GM18508 (cell line): Measurements from ENCODE around the gene TMPRSS11E.
"Not testable (repeated sequence)": the region's sequence is repeated elsewhere in the genome, so short reads cannot be mapped to it uniquely, and the experiment has no call there.

Experiments used
- ATAC-seq: cut with Tn5 transposase; IDR thresholded peaks from one replicate; pipeline ENCODE4 v1.9.1; 2021; ENCODE audit warnings: moderate number of reproducible peaks; ENCODE audit not compliant: insufficient read depth, unreplicated experiment

TMPRSS11E gene

DNA sequence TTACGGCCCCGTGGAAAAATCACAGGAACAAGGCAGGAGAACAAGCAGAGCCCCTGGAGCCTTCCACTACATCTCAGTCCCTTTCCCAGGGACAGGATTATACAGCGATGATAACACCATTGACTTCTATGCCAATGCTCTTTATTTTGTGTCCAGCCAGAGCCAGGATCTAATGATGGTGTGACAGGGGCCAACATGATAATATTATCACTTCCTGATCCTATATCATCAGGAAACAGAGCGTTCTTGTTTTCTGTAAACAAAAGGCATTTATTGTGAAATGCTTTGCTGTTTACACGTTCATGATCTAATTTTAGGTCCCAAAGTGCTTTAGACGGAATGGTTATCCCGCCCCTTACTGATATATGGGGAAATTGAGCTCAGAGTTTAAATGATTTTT, 12.8 kb downstream of the TMPRSS11E start:
- ATAC-seq = no peak

DNA sequence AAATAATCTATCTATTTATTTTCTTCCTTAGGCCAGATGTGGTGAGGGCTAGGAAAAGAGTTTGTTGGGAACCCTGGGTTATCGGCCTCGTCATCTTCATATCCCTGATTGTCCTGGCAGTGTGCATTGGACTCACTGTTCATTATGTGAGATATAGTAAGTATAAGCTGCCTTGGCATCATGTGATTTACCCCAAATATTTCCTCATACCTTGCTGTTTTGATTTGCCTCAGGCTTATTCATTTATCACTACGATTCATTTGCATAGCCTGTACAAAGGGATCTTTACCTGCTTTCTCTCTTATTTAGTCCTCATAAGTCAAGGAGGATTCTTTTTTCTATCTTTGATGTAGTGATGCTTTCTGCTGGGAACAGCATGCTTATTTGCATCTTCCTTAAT, 14.5 kb downstream of the TMPRSS11E start:
- no peak for ATAC-seq

DNA sequence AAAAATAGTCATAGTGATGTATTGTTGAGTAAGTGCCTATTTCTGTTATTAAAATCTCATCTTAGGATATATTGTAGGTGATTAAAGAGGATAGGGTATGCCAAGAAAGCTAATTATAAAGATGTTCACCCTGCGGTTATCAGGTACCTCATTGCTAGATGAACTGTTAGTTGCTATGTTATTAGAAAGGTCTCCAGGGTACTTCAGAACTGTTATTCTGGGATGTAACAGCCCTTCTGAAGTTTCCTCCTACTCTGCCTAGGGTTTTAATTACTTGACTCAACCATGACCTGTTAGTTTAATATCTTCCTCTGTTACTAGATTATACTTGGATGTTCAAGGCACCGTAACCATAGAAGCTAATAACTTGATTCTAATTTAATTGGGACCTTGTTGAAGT, 15.4 kb downstream of the TMPRSS11E start:
- ATAC-seq = no peak

DNA sequence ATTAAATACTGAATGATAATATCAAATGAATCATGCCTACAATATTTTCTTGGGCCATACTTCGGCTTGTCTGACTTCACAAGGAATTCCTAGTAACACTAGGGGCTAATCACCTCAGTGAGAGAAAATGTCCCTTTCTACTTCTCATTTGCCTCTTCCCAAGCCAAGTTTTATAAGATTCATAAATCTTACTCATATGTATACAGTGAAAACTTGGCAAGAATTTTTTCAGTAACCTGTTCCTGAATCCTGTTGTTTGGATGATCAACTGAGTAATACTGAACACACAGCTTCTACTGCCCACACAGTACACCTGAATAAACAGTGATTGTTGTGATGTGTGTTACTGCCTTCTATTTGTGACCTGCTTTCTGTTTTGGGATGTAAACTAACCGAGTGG, 16.5 kb downstream of the TMPRSS11E start:
- ATAC-seq = no peak

DNA sequence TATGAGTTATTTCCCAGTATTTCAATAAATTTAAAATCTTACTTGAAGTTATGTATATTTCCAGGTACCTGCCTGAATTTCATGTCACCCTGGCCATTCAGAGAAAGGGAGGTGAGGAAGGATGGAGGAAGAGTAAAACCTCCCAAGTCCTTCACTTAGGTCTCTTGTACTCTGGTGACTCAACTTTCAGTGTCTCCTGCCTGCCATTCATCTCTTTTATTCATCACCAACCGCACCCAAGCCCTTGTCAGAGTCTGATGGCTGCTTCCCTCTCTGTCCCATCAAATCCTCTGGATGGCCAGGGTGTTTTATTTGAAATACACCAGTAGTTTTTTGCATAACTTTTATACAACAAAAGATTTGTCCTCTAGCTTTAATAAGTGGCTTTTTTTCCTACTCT, 17.8 kb downstream of the TMPRSS11E start:
- ATAC-seq = no peak

DNA sequence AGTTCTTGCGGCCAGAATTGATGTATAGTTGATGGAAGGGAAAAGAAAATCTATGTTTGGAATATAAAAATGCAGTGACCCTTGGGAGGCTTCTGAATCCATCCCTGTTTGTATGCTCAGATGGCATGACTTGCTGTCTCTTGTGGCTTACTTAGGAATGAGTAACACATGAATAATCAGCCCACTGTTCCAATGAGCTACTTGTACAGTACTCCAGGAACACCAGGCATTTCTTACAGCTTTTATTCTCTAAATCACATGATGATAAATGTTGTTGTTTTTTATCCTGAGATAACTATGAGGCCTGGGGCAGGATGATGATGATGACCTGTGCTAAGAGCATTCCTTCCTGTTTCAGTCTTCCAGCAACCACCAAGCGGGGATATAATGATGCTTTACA, 18.9 kb downstream of the TMPRSS11E start:
- no peak for ATAC-seq

DNA sequence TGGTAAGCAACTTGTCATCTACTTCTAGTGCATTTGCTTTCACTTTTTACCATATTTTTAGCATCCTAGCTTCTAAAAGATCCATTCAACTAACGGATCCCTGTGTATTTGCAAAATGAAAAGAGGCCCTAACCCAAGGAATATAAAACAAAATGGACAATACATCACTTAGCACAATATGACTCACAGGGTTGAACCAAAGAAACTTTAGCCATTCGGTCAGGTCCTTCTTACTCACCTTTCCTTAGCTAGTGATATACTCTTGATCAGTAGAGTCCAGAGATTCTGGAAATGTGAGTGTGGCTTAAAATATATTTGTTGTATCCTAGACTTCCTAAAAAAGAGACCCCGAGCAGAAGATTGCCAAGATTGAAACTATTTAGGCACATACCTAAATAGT, 19.5 kb downstream of the TMPRSS11E start:
- no peak for ATAC-seq

DNA sequence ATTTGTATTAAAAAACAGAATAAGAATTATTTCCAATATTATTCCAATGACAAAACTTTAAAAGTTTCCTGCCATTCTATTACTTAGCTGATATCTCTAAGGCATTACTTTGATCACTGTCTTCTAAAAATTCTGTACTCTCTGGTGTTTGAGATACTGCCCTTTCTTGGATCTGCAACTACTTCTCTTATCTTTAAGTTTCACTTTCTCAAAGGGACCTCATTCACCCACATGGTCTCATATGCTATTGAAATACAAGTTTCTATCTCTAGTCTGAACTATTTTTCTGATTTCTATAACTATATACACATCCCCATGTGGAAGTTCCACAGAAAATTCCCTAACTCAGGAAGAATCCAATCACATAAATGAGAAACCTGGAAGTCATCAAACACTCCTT, 22.2 kb downstream of the TMPRSS11E start:
- ATAC-seq = no peak

DNA sequence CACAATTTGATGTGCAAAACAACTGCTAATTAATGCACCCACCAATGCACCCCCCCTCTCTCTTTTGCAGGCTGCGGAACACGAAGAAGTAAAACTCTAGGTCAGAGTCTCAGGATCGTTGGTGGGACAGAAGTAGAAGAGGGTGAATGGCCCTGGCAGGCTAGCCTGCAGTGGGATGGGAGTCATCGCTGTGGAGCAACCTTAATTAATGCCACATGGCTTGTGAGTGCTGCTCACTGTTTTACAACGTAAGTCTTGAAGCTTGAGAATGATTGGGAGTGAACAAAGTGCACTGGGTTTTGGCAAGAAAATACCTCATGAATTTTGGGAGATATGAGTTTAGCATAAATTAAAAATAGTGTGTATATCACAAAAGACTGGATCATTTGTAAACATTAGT, 28.9 kb downstream of the TMPRSS11E start:
- no peak for ATAC-seq

DNA sequence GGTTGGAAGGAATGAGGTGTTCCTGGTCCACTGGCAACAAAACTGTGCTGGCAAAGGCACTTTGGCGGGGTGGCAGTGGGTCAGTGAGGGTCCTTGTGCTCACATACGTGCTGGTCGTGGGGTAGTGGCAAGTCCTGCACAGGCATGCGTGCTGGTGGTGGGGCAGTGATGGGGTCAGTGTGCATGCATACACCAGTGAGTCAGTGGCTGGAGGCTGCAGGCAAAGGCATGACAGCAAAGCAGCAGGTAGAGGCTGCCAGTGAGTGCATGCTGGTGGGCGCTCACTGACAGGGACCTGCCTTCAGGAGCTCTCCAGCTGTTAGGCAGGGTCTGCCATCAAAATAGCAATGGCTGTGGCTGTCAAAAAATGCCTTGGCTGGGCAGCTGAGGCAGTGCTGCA, 42.1 kb downstream of the TMPRSS11E start:
- no peak for ATAC-seq

DNA sequence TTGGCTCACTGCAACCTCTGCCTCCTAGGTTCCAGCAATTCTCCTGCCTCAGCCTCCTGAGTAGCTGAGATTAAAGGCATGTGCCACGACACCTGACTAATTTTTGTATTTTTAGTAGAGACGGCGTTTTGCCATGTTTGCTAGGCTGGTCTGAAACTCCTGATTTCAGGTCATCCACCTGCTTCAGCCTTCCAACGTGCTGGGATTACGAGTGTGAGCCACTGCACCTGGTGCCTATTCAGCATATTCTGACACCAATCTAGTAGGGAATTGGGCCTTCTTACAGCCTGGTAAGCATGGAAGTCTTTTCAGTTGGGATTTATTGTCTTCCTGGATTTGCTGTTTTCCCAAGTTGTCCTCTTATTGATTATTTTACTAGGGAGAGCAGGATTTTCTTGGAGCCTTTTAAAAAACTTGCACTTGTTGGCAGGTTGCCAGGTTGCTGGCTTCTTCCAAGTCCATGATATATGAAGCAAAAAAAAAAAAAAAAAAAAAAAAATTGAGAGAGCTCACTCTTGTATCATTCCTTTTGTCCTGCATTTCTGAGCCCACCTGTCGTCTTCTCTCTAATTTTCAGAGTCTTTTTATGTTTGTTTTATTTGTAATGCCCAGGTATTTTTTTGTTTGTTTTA, 43.7 kb downstream of the TMPRSS11E start:
- no peak for ATAC-seq

DNA sequence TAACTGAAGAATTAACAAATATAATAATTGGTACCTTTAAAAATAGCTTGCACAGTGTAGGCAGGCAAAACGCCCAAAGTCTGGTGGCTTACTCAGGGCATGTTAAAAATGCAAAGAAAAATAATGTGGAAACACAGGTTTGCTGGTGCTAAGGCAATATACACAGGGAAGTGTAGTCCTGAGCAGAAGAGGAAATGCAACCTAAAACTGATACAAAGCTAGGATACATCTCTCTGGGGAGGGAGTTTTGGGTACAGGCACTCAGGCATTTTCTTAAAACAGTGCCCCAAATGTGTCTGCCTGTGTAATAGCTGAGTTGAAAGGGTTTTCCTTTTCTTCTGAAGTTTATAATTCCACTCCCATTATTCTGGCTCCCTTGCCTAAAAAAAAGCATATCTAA, 47.4 kb downstream of the TMPRSS11E start:
- no peak for ATAC-seq

DNA sequence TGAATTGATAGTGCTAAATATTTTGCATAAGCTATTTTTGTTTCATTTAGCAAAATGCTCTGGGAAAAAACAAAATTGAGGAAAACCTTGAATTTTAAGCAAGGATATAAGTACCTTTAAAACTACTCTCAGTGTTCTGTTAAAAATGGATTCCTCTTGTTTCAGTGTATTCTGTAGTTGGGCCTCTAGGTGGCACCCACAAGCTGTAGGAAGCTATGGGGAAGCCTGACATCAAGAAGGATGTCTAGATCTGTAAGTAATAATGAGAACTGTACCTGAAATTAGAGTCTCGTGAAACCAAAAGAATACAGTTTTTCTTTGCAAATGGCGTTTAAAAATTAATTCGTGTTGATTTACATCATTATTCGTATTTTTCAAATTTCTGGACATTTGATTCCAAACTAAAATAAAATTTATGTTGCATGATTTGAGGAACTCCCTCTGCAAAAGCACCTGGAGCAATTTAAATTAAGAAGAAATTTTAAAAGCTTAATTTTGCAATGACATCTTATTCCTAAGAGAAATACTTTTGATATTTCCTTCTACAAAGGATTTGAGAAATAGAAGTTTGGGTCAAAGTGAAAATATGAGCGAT, 51.2 kb downstream of the TMPRSS11E start:
- no peak for ATAC-seq

DNA sequence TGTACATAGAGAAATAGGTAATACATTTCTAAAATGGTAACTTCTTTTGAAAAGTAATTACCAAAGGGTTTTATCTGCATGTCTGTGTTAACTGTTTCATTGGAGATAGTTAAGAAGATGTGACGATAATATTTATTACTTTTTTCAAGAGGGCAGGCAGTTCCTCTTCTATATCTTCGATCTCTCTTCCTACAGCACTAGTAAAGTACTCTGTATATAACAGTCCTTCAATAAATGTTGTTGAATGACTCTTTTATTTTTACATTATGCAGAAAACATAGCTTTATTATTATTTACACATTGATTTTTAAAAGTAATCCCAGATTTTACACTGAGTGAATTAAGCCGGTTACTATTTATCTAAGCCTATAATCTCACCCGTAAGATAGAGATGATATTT, 51.8 kb downstream of the TMPRSS11E start:
- no peak for ATAC-seq

DNA sequence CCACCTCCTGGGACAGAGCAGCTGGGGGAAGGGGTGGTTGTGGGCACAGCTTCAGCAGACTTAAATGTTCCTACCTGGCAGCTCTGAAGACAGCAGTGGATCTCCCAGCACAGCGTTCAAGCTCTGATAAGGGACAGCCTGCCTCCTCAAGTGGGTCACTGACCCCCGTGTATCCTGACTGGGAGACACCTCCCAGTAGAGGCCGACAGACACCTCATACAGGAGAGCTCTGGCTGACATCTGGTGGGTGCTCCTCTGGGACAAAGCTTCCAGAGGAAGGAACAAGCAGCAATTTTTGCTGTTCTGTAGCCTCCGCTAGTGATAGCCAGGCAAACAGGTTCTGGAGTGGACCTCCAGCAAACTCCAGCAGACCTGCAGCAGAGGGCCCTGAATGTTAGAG, 56.2 kb downstream of the TMPRSS11E start:
- ATAC-seq = not testable (repeated sequence)

DNA sequence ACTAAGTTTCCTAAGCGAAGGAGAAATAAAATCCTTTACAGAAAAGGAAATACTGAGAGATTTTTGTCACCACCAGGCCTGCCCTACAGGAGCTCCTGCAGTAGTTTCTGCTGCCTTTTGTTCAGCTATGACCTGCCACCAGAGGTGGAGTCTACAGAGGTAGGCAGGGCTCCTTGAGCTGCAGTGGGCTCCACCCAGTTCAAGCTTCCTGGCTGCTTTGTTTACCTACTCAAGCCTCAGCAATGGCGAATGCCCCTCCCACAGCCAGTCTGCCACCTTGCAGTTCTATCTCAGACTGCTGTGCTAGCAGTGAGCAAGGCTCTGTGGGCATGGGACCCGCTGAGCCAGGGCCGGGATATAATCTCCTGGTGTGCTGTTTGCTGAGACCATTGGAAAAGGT, 57.6 kb downstream of the TMPRSS11E start:
- not testable (repeated sequence) for ATAC-seq

DNA sequence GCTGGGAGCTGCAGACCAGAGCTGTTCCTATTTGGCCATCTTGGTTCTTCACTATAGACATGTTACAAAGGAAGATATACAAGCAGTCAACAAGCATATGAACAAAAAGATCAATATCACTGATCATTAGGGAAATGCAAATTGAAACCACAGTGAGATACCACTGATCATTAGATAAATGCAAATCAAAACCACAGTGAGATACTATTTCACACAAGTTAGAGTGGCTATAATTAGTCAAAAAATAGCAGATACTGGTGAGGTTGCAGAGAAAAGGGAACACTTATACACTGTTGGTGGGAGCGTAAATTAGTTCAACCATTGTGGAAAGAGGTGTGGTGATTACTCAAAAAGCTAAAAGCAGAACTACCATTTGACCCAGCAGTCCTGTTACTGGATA, 58.2 kb downstream of the TMPRSS11E start:
- not testable (repeated sequence) for ATAC-seq

DNA sequence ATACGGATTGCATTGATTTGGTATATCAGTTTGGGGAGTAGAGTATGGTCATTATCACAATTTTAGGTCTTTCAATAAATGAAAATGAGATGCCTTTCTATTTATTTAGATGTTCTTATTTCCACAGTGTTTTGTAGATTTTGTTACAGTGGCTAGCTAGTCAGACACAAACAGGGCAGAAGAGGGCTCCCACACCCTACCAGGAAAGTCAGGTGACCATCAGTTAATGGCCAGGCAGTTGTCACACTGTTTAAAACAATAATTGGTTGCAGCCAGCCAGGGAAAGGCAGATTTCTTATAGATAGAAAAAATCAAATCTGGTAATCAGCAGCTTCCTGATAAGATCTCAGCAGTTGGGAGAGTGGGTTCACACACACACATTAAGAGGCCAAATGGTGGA, 71.6 kb downstream of the TMPRSS11E start:
- no peak for ATAC-seq

DNA sequence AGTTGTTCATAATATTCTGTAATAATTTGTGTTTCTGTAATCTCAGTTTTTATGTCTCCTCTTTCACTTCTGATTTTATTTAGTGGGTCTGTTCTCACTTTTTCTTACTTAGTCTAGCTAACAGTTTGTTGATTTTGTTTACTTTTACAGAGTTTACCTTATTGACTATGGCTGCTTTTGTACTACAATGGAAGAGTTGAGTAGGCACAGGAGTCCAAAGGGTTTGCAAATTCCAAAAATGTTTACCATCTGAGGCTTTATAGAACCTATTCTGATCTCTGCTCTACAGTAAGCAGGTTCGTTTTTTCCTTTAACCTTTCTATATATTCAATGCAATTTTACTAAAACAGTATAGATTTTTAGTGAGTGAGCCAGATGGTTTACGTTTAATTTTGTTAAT, 73.7 kb downstream of the TMPRSS11E start:
- ATAC-seq = no peak

DNA sequence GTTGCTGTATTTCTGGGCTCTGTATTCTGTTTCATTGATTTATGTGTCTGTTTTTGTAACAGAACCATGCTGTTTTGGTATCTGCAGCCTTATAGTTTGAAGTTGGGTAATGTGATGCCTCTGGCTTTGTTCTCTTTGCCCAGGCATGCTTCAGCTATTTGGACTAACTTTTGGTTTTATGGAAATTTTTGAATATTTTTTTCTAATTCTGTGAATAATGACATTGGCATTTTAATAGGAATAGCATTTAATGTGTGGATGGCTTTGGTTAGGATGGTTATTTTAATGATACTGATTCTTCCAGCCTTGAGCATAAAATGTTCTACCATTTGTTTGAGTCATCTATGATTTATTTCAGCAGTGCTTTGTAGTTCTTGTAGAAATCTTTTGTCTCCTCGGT, 75.0 kb downstream of the TMPRSS11E start:
- not testable (repeated sequence) for ATAC-seq

DNA sequence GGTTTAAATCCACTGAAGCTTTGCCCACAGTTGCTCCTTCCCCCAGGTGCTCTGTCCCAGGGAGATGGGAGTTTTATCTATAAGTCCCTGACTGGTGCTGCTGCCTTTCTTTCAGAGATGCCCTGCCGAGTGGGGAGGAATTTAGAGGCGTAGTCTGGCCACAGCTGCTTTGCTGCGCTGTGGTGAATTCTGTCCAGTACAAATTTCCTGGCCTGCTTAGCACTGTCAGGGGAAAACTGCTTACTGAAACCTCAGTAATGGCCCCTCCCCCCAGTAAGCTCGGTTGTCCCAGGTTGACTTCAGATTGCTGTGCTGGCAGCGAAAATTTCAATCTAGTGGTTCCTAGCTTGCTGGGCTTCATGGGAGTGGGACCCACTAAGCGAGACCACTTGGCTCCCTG, 88.7 kb downstream of the TMPRSS11E start:
- ATAC-seq = no peak

DNA sequence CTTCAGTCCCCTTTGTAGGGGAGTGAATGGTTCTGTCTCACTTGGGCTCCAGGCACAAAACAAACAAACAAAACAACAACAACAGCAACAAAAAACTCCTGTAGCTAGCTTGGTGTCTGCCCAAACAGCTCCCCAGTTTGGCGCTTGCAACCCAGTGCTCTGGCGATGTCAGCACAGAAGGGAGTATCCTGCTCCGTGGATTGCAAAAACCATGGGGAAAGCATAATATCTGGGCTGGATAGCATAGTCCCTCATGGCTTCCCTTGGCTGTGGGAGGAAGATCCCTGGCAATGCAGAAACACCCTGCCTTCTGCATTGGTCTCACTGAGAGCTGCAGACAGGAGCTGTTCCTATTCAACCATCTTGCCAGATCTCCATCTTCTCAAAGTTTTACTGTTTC, 89.1 kb downstream of the TMPRSS11E start:
- no peak for ATAC-seq
